Activated CD8-positive, alpha-beta T cell treated with anti-CD3 and anti-CD28 coated beads for 36 hours (primary cell): ENCODE measurements around the gene MBNL3. TPM values are rescaled to one million over a fixed set of nuclear protein-coding genes. Genes with fewer than 3 reads are reported as not detected.

Experiments used
- ATAC-seq: fragments of 200-7000 bp; cut with Tn5 transposase; one replicate; pipeline ENCODE4 v1.10.0; 2021; ENCODE audit warnings: mild to moderate bottlenecking, moderate library complexity
- CTCF ChIA-PET: fragments of 350-600 bp; sonication (Branson Sonifier 250); formaldehyde crosslinking; loops from one replicate; lab custom pipeline; 2021; ENCODE audit warnings: antibody characterized with exemption; lab: Charles Lee
- POLR2A ChIA-PET: fragments of 350-600 bp; sonication (Branson Sonifier 250); formaldehyde crosslinking; loops from one replicate; lab custom pipeline; 2021; ENCODE audit warnings: antibody characterized with exemption; lab: Charles Lee
- DNase-seq: peaks from one replicate; pipeline ENCODE4 v3.0.0-alpha.2; 2020
- H3K27ac Mint-ChIP-seq: one replicate; pipeline ENCODE4 v1.8.0; 2021; ENCODE audit warnings: mild to moderate bottlenecking, mixed read lengths
- H3K27me3 Mint-ChIP-seq: one replicate; pipeline ENCODE4 v1.8.0; 2021; ENCODE audit warnings: mixed read lengths
- H3K36me3 Mint-ChIP-seq: one replicate; pipeline ENCODE4 v1.8.0; 2021; ENCODE audit warnings: low read depth, mixed read lengths
- H3K4me1 Mint-ChIP-seq: one replicate; pipeline ENCODE4 v1.8.0; 2021; ENCODE audit warnings: low read depth, mixed read lengths
- H3K4me3 Mint-ChIP-seq: one replicate; pipeline ENCODE4 v1.8.0; 2021; ENCODE audit warnings: mild to moderate bottlenecking, moderate library complexity, mixed read lengths
- H3K9me3 Mint-ChIP-seq: one replicate; pipeline ENCODE4 v1.8.0; 2021; ENCODE audit warnings: mixed read lengths
- CTCF ChIP-seq: fragments of 200-600 bp; IDR thresholded peaks from one replicate; pipeline ENCODE4 v1.8.0; 2022; ENCODE audit warnings: antibody characterized with exemption, mild to moderate bottlenecking
- intact Hi-C: fragments of 100-400 bp; cut with micrococcal nuclease; formaldehyde crosslinking; loops from one replicate; pipeline ENCODE4 v1.10.0; 2022
- total RNA-seq, 2 experiments: library from RNA; stranded (reverse); gene quantifications; one replicate each; pipeline ENCODE4 v1.2.3, GENCODE V29; 2021

MBNL3 gene
- total RNA-seq, 2 experiments from 2014 or later = 19.8 to 23.3 TPM

GRCh38 chrX:132414404-132414803 lies 74.4 kb downstream of the MBNL3 start:
- Mint-ChIP-seq H3K4me1 (peaks cover 2% of the 10 kb centered on the region), H3K9me3 (no peaks in the 10 kb centered on the region), H3K27ac (no peak overlapping the region), H3K4me3 (no peak overlapping the region), H3K27me3 (no peaks in the 10 kb centered on the region), H3K36me3 (no peaks in the 10 kb centered on the region)
- ATAC-seq = no peak
- TF ChIP-seq CTCF = no peak
- ChIA-PET CTCF (no interaction called here), POLR2A (no interaction called here)
- intact Hi-C loops = no loop called here
- DNase-seq = no peak

- Mint-ChIP-seq H3K27me3 (no peaks in the 10 kb centered on the region), H3K27ac (no peak overlapping the region), H3K4me1 (peaks cover 2% of the 10 kb centered on the region), H3K36me3 (no peaks in the 10 kb centered on the region), H3K9me3 (no peaks in the 10 kb centered on the region), H3K4me3 (no peak overlapping the region)
- CTCF ChIA-PET = no interaction called here
- no peak for DNase-seq
- no peak for TF ChIP-seq CTCF
- ATAC-seq = no peak
- intact Hi-C loops = no loop called here
- POLR2A ChIA-PET = no interaction called here
These were observed 75.4 kb downstream of the MBNL3 start for GRCh38 chrX:132413459-132413858.

- intact Hi-C loops = no loop called here
- ATAC-seq (no peak), DNase-seq (no peak)
- no peaks in the 10 kb centered on the region for H3K36me3 Mint-ChIP-seq
- no peak overlapping the region for H3K4me3 Mint-ChIP-seq
- H3K27me3 Mint-ChIP-seq = no peaks in the 10 kb centered on the region
- ChIA-PET POLR2A (no interaction called here), CTCF (no interaction called here)
- H3K4me1 Mint-ChIP-seq = peaks cover 2% of the 10 kb centered on the region
- no peak overlapping the region for H3K27ac Mint-ChIP-seq
- TF ChIP-seq CTCF = no peak
- no peaks in the 10 kb centered on the region for H3K9me3 Mint-ChIP-seq
These were observed 76.6 kb downstream of the MBNL3 start for GRCh38 chrX:132412208-132412607.

- CTCF ChIA-PET = no interaction called here
- no peak overlapping the region for H3K27ac Mint-ChIP-seq
- POLR2A ChIA-PET = no interaction called here
- H3K4me1 Mint-ChIP-seq = peaks cover 2% of the 10 kb centered on the region
- H3K9me3 Mint-ChIP-seq = no peaks in the 10 kb centered on the region
- H3K4me3 Mint-ChIP-seq = no peak overlapping the region
- ATAC-seq = no peak
- no peaks in the 10 kb centered on the region for H3K27me3 Mint-ChIP-seq
- intact Hi-C loops = no loop called here
- TF ChIP-seq CTCF = no peak
- no peak for DNase-seq
- H3K36me3 Mint-ChIP-seq = no peaks in the 10 kb centered on the region
These were observed 77.4 kb downstream of the MBNL3 start for GRCh38 chrX:132411310-132411977.

- Mint-ChIP-seq H3K4me3 (no peak overlapping the region), H3K9me3 (no peaks in the 10 kb centered on the region), H3K27ac (no peak overlapping the region), H3K27me3 (no peaks in the 10 kb centered on the region), H3K36me3 (peaks cover 5% of the 10 kb centered on the region), H3K4me1 (peaks cover 2% of the 10 kb centered on the region)
- ChIA-PET POLR2A (no interaction called here), CTCF (no interaction called here)
- intact Hi-C loops = no loop called here
- DNase-seq = no peak
- no peak for ATAC-seq
- no peak for TF ChIP-seq CTCF
These were observed 78.9 kb downstream of the MBNL3 start for GRCh38 chrX:132409780-132410556.
